GM19043 (cell line): ENCODE results near the gene DHRS4L2.
A peak's percentile ranks its signal among the peaks of the same experiment; 100 is the strongest.
"Not testable (repeated sequence)": the region's sequence is repeated elsewhere in the genome, so short reads cannot be mapped to it uniquely, and the experiment has no call there.

Experiments used
- ATAC-seq: cut with Tn5 transposase; IDR thresholded peaks from one replicate; pipeline ENCODE4 v1.9.1; 2021; ENCODE audit warnings: low read depth; ENCODE audit not compliant: unreplicated experiment

The DHRS4L2 gene

GRCh38 chr14:23988607-23989363 is at the start of gene DHRS4L2:
Gene DHRS4L2 (plus strand): TSS chr14:23988929. CDS start chr14:23988948, 19 bp downstream.
- ATAC-seq: peak; percentile 89

DNA sequence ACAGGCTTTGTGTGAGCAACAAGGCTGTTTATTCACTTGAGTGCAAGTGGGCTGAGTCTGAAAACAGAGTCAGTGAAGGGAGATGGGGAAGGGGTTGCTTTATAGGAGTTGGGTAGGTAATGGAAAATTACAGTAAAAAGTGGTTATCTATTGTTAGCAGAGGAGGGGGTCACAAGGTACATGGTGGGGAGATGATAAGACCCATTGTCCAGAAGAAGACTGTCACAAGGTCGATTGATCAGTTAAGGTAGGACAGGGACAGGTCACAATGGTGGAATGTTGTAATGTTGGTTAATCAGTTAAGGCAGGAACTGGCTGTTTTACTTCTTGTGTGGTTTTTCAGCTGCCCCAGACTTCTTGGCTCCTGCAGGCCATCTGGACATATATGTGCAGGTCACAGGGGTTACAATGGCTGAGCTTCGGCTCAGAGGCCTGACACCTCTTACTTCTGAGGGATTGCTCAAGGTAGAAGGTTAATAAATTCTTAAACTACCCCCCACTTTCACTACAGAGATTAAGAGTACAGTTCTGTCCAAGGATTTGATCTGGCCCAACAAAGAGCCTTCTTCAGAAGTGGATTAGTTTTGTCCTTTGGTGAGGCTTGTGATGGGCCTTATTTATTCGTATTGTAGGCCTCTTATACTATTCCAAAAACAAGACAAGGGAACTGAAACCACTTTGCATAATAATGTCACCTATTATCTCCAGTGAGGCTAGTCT is 49.0 kb upstream of the DHRS4L2 start:
- peak; percentile 64 for ATAC-seq

GRCh38 chr14:23941230-23941629 is 47.5 kb upstream of the DHRS4L2 start:
- no peak for ATAC-seq

DNA sequence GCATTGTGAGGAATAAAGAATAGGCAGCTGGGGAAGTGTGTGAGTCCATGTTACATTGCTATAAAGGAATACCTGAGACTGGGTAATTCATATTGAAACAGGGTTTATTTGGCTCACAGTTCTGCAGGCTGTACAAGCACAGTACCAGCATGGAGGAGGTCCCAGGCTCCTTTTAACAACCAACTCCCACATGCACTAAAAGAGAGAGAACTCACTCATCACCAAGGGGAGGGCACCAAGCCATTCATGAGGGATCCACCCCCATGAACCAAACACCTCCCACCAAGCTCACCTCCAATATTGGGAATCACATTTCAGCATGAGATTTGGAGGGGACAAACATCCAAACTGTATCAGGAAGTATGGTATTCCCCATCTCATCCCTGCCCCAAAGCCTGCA is 47.1 kb upstream of the DHRS4L2 start:
- no peak for ATAC-seq

- ATAC-seq: no peak
Measured at GRCh38 chr14:23942587-23942986, 46.1 kb upstream of the DHRS4L2 start.

GRCh38 chr14:23949069-23949468 is 39.7 kb upstream of the DHRS4L2 start:
- ATAC-seq: not testable (repeated sequence)

DNA sequence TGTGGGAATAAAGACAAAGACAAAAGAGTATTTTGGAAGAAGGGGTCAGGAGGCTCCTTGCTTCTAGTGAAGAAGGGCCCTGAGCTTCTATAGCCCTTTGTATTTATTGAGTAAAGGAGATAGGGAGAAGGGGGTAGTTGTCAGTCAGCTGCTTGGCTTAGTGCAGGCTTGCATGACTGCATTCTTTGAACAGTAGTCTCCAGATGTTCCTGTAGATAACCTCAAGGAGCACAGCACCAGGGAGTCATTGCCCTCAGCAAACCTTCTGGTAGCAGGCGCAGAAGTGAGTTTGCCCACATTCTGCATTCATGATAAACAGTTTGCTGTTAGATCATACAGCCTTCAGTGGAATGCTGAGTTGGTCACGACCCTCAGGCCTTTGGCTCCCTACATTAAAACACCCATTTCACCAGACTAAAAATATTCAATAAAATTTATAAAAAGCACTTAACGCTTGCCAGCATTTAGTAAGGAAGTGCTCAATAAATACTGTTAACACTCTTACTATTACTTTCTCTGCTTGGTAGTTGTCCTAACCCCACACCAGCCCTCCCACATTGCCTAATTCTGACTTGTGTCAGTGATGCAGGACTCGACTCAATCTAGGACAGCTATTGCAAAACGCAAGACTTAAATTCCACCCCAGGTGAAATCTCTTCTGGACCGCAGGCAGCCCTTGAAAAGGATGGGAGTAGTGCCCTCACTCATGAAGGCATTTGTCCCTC is 38.2 kb upstream of the DHRS4L2 start:
- ATAC-seq: no peak

DNA sequence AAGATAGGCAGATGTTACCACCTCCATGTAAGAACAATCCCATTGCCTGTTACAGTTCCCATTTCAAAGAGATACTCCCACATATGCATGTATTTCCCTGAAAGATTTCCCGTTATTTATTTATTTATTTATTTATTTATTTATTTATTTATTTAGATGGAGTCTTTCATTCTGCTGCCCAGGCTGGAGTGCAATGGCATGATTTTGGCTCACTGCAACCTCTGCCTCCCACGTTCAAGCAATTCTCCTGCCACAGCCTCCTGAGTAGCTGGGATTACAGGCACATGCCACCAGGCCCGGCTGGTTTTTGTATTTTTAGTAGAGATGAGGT is 37.6 kb upstream of the DHRS4L2 start:
- ATAC-seq: not testable (repeated sequence)

GRCh38 chr14:23951590-23952201 is 37.0 kb upstream of the DHRS4L2 start:
- ATAC-seq: no peak

- not testable (repeated sequence) for ATAC-seq
Measured at GRCh38 chr14:23953116-23953463, 35.6 kb upstream of the DHRS4L2 start.

DNA sequence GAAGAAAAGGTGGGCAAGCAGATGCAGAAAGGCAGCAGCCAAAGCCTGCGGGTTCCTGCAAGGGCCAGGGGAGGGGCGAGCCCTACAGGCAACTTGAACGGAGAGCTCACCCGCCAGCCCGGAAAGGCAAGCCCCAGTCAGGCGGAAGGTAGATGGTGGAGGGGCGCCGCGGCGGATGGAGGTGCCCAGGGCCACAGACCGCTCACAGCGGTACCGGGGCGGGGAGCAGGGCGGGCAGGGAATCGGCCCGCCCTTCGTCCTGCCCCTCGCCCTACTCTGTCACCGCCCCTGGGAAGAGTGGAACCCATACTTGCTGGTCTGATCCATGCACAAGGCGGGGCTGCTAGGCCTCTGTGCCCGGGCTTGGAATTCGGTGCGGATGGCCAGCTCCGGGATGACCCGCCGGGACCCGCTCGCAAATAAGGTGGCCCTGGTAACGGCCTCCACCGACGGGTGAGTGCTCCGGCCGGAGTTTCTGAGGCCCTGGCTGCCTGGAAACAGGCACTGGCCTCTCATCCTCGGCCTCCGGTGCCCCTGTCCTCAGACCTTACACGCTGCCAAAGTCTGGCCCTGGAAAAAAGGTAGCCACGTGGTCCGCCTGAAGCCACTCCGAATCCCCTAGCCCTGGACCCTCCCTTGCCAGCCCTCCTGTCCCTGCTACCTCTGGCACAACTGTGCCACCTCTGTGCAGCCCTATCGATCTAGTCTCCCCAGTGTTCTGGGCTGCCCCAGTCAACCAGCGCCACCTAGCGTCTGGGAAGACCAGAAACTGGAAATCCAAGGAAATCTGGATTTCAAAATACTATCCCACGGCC is 35.1 kb upstream of the DHRS4L2 start, which contains the start of gene DHRS4:
Gene DHRS4, plus strand, starts transcription at position 307 of the 815 bp plus-strand sequence. Its CDS starts 19 bp downstream, at position 326.
- ATAC-seq: peak; percentile 87

DNA sequence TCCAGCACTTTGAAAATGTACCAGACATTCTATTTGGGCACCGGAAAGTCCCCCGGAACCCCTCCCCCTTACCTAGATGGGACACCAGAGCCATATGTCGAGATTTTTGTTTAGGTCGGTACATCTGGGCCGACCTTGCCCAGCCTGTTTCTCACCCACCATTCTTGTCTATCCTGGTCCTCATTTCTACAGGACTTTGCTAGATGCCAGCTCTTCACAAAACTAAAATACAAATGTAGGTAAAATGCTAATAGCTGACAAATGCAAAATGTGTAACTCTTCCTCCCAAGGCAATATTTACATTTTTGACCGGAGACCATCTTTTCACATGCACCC is 34.5 kb upstream of the DHRS4L2 start:
- ATAC-seq: peak; percentile 12

DNA sequence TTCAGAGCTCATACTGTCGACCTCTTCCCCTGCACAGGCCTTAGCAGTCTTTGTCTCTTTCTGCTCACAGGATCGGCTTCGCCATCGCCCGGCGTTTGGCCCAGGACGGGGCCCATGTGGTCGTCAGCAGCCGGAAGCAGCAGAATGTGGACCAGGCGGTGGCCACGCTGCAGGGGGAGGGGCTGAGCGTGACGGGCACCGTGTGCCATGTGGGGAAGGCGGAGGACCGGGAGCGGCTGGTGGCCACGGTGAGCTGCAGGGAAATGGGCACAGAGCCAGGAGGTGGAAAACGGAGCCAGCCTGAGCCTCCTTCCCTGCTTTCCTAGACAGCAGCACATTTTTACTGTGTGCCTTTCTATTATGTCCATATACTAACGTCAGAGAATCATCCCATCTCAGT is 33.8 kb upstream of the DHRS4L2 start:
- not testable (repeated sequence) for ATAC-seq

DNA sequence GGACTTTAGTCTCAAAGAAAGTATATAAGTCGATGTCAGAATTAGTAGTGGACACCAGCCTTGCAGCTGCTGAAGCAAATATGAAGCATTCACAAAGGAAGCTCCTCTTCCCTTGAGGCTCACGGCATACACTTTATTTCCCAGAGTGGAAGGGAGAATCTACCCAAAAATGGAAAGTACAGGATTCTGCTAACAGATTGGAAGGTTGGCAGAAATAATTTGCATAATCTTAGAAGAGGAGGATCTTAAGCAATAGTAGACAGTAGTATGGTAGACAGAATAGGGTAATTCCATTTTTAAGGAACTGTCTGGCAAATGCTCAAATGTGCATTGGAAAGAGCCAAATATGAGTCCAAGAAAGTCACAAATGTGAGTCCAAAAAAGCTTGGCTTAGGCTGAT is 32.9 kb upstream of the DHRS4L2 start:
- ATAC-seq: not testable (repeated sequence)

DNA sequence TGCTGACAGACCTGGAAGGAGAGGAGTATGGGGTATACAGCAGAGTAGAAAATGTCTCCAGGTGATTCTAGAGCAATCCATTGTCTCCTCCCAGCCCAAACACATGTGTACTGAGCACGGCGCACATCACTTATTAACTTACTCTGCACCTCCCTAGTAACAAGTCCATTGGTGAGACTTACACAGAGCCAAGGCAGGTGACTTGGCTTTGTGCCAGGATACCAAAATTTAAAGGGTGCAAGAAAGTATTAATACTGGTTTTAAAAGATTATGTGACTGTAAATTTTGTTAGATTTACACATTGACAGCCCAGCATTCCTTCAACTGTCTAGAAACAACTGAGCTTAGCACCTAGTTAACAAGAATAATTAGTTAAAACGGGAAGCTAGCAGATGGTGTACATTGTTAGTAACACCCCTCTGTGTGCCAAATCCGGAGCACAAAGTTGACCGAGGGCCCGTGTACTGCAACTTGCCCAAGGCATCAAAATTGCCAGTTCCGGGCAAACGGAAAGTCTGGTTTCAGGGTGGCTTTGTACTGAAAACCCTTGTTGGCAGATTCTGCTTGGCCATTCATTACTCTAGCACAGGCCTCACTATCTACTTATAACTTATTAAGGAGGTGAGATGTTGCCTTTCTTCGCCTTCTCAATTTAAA is 30.7 kb upstream of the DHRS4L2 start:
- ATAC-seq: not testable (repeated sequence)

GRCh38 chr14:23960899-23961298 is 27.8 kb upstream of the DHRS4L2 start:
- ATAC-seq: not testable (repeated sequence)

GRCh38 chr14:23961704-23962103 is 27.0 kb upstream of the DHRS4L2 start:
- ATAC-seq: not testable (repeated sequence)

DNA sequence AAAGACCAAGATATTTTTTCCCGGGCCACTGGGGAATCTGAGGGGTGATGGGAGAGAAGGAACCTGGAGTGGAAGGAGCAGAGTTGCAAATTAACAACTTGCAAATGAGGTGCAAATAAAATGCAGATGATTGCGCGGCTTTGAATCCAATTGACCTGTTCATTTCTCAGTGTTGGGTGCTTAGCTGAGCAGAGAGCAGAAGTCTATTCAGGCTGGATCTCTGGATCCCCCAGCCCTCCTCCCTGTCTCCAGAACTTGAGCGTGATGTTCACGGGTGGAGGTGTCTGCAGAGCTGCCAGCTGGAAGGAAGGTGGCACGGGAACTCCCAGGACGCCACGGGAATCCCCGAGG is 19.6 kb upstream of the DHRS4L2 start:
- not testable (repeated sequence) for ATAC-seq

GRCh38 chr14:23969481-23970282 is 19.0 kb upstream of the DHRS4L2 start:
- not testable (repeated sequence) for ATAC-seq
